Trophoblast cell (in vitro differentiated cells and primary cell): ENCODE data around the gene HAUS3.

Experiments used
- DNase-seq, 2 donors: peaks; one replicate each; pipeline ENCODE4 v3.0.0-alpha.2; 2016
- H2AFZ ChIP-seq: 2 replicates; pipeline ENCODE4 v1.6.1; 2013; ENCODE audit warnings: low read length, moderate library complexity, mild to moderate bottlenecking; ENCODE audit not compliant: insufficient read depth, poor library complexity
- H2AK5ac ChIP-seq: 2 replicates; pipeline ENCODE4 v1.6.1; 2013; ENCODE audit warnings: mild to moderate bottlenecking, low read length
- H2BK120ac ChIP-seq: 2 replicates; pipeline ENCODE4 v1.6.1; 2013; ENCODE audit warnings: low read length, mild to moderate bottlenecking, moderate library complexity; ENCODE audit not compliant: insufficient read depth, poor library complexity
- H2BK12ac ChIP-seq: 2 replicates; pipeline ENCODE4 v1.6.1; 2013; ENCODE audit warnings: mild to moderate bottlenecking, low read length, moderate library complexity
- H2BK5ac ChIP-seq: 2 replicates; pipeline ENCODE4 v1.6.1; 2013; ENCODE audit warnings: low read length, low read depth, moderate library complexity, mild to moderate bottlenecking; ENCODE audit not compliant: poor library complexity
- H3K14ac ChIP-seq: 2 replicates; pipeline ENCODE4 v1.6.1; 2013; ENCODE audit warnings: mild to moderate bottlenecking, low read length
- H3K18ac ChIP-seq: 2 replicates; pipeline ENCODE4 v1.6.1; 2013; ENCODE audit warnings: mild to moderate bottlenecking, low read length
- H3K23ac ChIP-seq: 2 replicates; pipeline ENCODE4 v1.6.1; 2013; ENCODE audit warnings: low read length
- H3K27ac ChIP-seq: 2 replicates; pipeline ENCODE4 v1.5.1; 2013; ENCODE audit warnings: low read depth, mild to moderate bottlenecking, inconsistent platforms, low read length, moderate library complexity
- H3K27me3 ChIP-seq: 2 replicates; pipeline ENCODE4 v1.6.1; 2013; ENCODE audit warnings: inconsistent platforms, mild to moderate bottlenecking, low read length, moderate library complexity; ENCODE audit not compliant: insufficient read depth
- H3K36me3 ChIP-seq, 2 experiments: 1 replicate in 1 of 2; 2 replicates in 1 of 2; pipeline ENCODE4 v1.6.1; 2013; ENCODE audit warnings: low read length in 2 of 2, mild to moderate bottlenecking in 2 of 2, moderate library complexity in 1 of 2; ENCODE audit not compliant: insufficient read depth in 2 of 2, control insufficient read depth in 1 of 2
- H3K4ac ChIP-seq: 2 replicates; pipeline ENCODE4 v1.6.1; 2013; ENCODE audit warnings: low read depth, mild to moderate bottlenecking, low read length, moderate library complexity
- H3K4me1 ChIP-seq, 2 experiments: 1 replicate in 1 of 2; 2 replicates in 1 of 2; pipeline ENCODE4 v1.6.1; 2013; ENCODE audit warnings: low read length in 2 of 2, mild to moderate bottlenecking in 2 of 2, moderate library complexity in 1 of 2; ENCODE audit not compliant: insufficient read depth in 2 of 2, control insufficient read depth in 1 of 2
- H3K4me2 ChIP-seq: 2 replicates; pipeline ENCODE4 v1.6.1; 2013; ENCODE audit warnings: inconsistent platforms, mild to moderate bottlenecking, low read length, moderate library complexity
- H3K4me3 ChIP-seq: 2 replicates; pipeline ENCODE4 v1.5.1; 2013; ENCODE audit warnings: mild to moderate bottlenecking, low read depth, low read length, inconsistent platforms
- H3K79me1 ChIP-seq: one replicate; pipeline ENCODE4 v1.6.1; 2013; ENCODE audit warnings: low read length
- H3K79me2 ChIP-seq: 2 replicates; pipeline ENCODE4 v1.6.1; 2013; ENCODE audit warnings: low read length, mild to moderate bottlenecking; ENCODE audit not compliant: control insufficient read depth, insufficient read depth, poor library complexity
- H3K9ac ChIP-seq: 2 replicates; pipeline ENCODE4 v1.6.1; 2013; ENCODE audit warnings: mild to moderate bottlenecking, low read length
- H3K9me3 ChIP-seq: 2 replicates; pipeline ENCODE4 v1.6.1; 2013; ENCODE audit warnings: low read depth, mild to moderate bottlenecking, control low read depth, inconsistent platforms, low read length; ENCODE audit not compliant: insufficient read depth
- H4K12ac ChIP-seq: 2 replicates; pipeline ENCODE4 v1.6.1; 2013; ENCODE audit warnings: low read depth, mild to moderate bottlenecking, low read length, moderate library complexity
- H4K8ac ChIP-seq: 2 replicates; pipeline ENCODE4 v1.6.1; 2013; ENCODE audit warnings: low read depth, mild to moderate bottlenecking, low read length, moderate library complexity
- H4K91ac ChIP-seq: one replicate; pipeline ENCODE4 v1.6.1; 2013; ENCODE audit warnings: low read depth, mild to moderate bottlenecking, low read length, moderate library complexity
- WGBS: extraction: QIAGEN DNeasy Blood & Tissue Kit; methylation state at CpG from one replicate; pipeline ENCODE4 v1.1.7; 2013; ENCODE audit warnings: missing lambda C conversion rate; ENCODE audit not compliant: insufficient read length, insufficient coverage; ENCODE audit errors: extremely low coverage; 5-methylcytosine and 5-hydroxymethylcytosine counted together

HAUS3 gene

GRCh38 chr4:2248044-2248780 is 6.3 kb upstream of the HAUS3 start:
- no peaks in the 10 kb centered on the region for H3K79me2 ChIP-seq
- no peak overlapping the region for H4K8ac ChIP-seq
- H2AFZ ChIP-seq = no peak overlapping the region
- H4K91ac ChIP-seq = no peak overlapping the region
- H3K79me1 ChIP-seq = no peaks in the 10 kb centered on the region
- no peak overlapping the region for H3K14ac ChIP-seq
- H3K4ac ChIP-seq = no peak overlapping the region
- peak overlapping the region; percentile 16 for H3K9ac ChIP-seq
- H3K18ac ChIP-seq = no peak overlapping the region
- no peaks in the 10 kb centered on the region for H3K4me1 ChIP-seq
- H2BK12ac ChIP-seq = no peak overlapping the region
- H3K4me3 ChIP-seq = no peak overlapping the region
- H3K36me3 ChIP-seq = peaks cover 44 to 45% of the 10 kb centered on the region in 2 experiments
- no peak for DNase-seq
- peaks cover 4% of the 10 kb centered on the region for H3K9me3 ChIP-seq
- no peak overlapping the region for H2AK5ac ChIP-seq
- no peak overlapping the region for H3K23ac ChIP-seq
- no peak overlapping the region for H4K12ac ChIP-seq
- no peak overlapping the region for H3K27ac ChIP-seq
- no CpG with 5 or more reads among the region's 21 CpGs for WGBS
- H2BK5ac ChIP-seq = no peak overlapping the region
- no peak overlapping the region for H3K4me2 ChIP-seq
- H3K27me3 ChIP-seq = no peaks in the 10 kb centered on the region
- H2BK120ac ChIP-seq = no peak overlapping the region

- no peaks in the 10 kb centered on the region for H3K4me1 ChIP-seq
- no peak overlapping the region for H3K23ac ChIP-seq
- no CpG with 5 or more reads among the region's 42 CpGs for WGBS
- H3K9ac ChIP-seq = no peak overlapping the region
- H3K4me2 ChIP-seq = no peak overlapping the region
- H3K4me3 ChIP-seq = no peak overlapping the region
- peaks cover 37 to 41% of the 10 kb centered on the region in 2 experiments for H3K36me3 ChIP-seq
- no peak overlapping the region for H3K27ac ChIP-seq
- H3K18ac ChIP-seq = no peak overlapping the region
- H3K9me3 ChIP-seq = peaks cover 4% of the 10 kb centered on the region
- H3K79me1 ChIP-seq = peaks cover under 1% of the 10 kb centered on the region
- no peak for DNase-seq
- H4K8ac ChIP-seq = no peak overlapping the region
- no peak overlapping the region for H4K12ac ChIP-seq
- no peak overlapping the region for H3K4ac ChIP-seq
- H2BK5ac ChIP-seq = no peak overlapping the region
- H2AFZ ChIP-seq = no peak overlapping the region
- H2BK12ac ChIP-seq = no peak overlapping the region
- no peak overlapping the region for H4K91ac ChIP-seq
- H3K14ac ChIP-seq = no peak overlapping the region
- H2AK5ac ChIP-seq = no peak overlapping the region
- H3K27me3 ChIP-seq = no peaks in the 10 kb centered on the region
- no peaks in the 10 kb centered on the region for H3K79me2 ChIP-seq
- H2BK120ac ChIP-seq = no peak overlapping the region
Measured at GRCh38 chr4:2247128-2248043, 5.5 kb upstream of the HAUS3 start.

- Histone ChIP-seq H3K9ac (peak overlapping the region; percentile 11), H3K27me3 (no peaks in the 10 kb centered on the region), H4K91ac (no peak overlapping the region), H3K9me3 (peaks cover 4% of the 10 kb centered on the region), H3K4me2 (no peak overlapping the region), H2AFZ (no peak overlapping the region), H3K4ac (no peak overlapping the region), H3K4me3 (no peak overlapping the region), H3K79me2 (peaks cover 3% of the 10 kb centered on the region), H3K79me1 (peaks cover 6% of the 10 kb centered on the region), H2BK12ac (no peak overlapping the region), H4K8ac (no peak overlapping the region), H2AK5ac (no peak overlapping the region), H3K4me1 (no peaks in the 10 kb centered on the region), H3K36me3 (peaks cover 32 to 34% of the 10 kb centered on the region in 2 experiments), H4K12ac (no peak overlapping the region), H3K27ac (no peak overlapping the region), H2BK5ac (no peak overlapping the region), H3K18ac (no peak overlapping the region), H3K14ac (no peak overlapping the region), H3K23ac (no peak overlapping the region), H2BK120ac (no peak overlapping the region)
- no CpG with 5 or more reads among the region's 19 CpGs for WGBS
- DNase-seq = no peak
Measured at GRCh38 chr4:2246384-2247127, 4.6 kb upstream of the HAUS3 start.

GRCh38 chr4:2245787-2246275 is 3.9 kb upstream of the HAUS3 start:
- peaks cover 8% of the 10 kb centered on the region for H3K79me1 ChIP-seq
- no peak overlapping the region for H2AFZ ChIP-seq
- no peak overlapping the region for H3K27ac ChIP-seq
- H3K4ac ChIP-seq = no peak overlapping the region
- H3K4me2 ChIP-seq = no peak overlapping the region
- no peak overlapping the region for H4K8ac ChIP-seq
- no peak overlapping the region for H3K18ac ChIP-seq
- H3K4me3 ChIP-seq = no peak overlapping the region
- DNase-seq = no peak
- H2BK12ac ChIP-seq = no peak overlapping the region
- no peak overlapping the region for H2AK5ac ChIP-seq
- no peak overlapping the region for H4K12ac ChIP-seq
- no peak overlapping the region for H3K9ac ChIP-seq
- H3K27me3 ChIP-seq = no peaks in the 10 kb centered on the region
- no peak overlapping the region for H3K23ac ChIP-seq
- no peaks in the 10 kb centered on the region for H3K4me1 ChIP-seq
- no CpG with 5 or more reads among the region's 7 CpGs for WGBS
- peaks cover 5% of the 10 kb centered on the region for H3K79me2 ChIP-seq
- H2BK120ac ChIP-seq = no peak overlapping the region
- no peak overlapping the region for H4K91ac ChIP-seq
- H2BK5ac ChIP-seq = no peak overlapping the region
- no peak overlapping the region for H3K14ac ChIP-seq
- peaks cover 4% of the 10 kb centered on the region for H3K9me3 ChIP-seq
- peaks cover 25 to 27% of the 10 kb centered on the region in 2 experiments for H3K36me3 ChIP-seq
